Measurements from ENCODE around the gene OGFOD1. TPM values are rescaled to one million over a fixed set of nuclear protein-coding genes. Genes with fewer than 3 reads are reported as not detected.

Gene OGFOD1
- total RNA-seq, 1 experiment from 2014 or later, result 51.6 TPM

GRCh38 chr16:56417138-56417537 lies 34.2 kb upstream of the OGFOD1 start:
- no peak overlapping the region for H3K9ac ChIP-seq (ENCODE audit: low read length)
- no peak overlapping the region for H3K4me3 ChIP-seq (replicated peaks in 1 of 2; ENCODE audit: low read depth in 1 of 2, low read length in 2 of 2)
- no peak for TF ChIP-seq SRF (IDR thresholded peaks at IDR 0.05; ENCODE audit: low read depth)
- TF ChIP-seq ZFX (IDR thresholded peaks at IDR 0.05), result no peak
- no peak for ATAC-seq
- H3K36me3 ChIP-seq (ENCODE audit: control insufficient read depth in 1 of 2, insufficient read depth in 2 of 2, low read length in 2 of 2), result no peaks in the 10 kb centered on the region; a peak in 1 of 4 replicates
- ChIA-PET RAD21 (ENCODE audit: low non-redundant PET in 1 of 2, low total read pairs in 2 of 2, uncharacterized antibody in 2 of 2, unreplicated experiment in 2 of 2) (no interaction called here), POLR2A (no interaction called here), CTCF (no interaction called here)
- peaks cover 71% of the 10 kb centered on the region for H3K79me2 ChIP-seq (ENCODE audit: insufficient read depth, low read length)
- intact Hi-C loops (cut with micrococcal nuclease), result no loop called here
- no peaks in the 10 kb centered on the region for H3K9me2 ChIP-seq (ENCODE audit: insufficient read depth)
- no peak overlapping the region for H3K27ac ChIP-seq (ENCODE audit: low read depth, low read length)
- H3K4me1 ChIP-seq (ENCODE audit: control insufficient read depth in 1 of 2, insufficient read depth in 2 of 2, low read length in 2 of 2), result peaks cover 15 to 31% of the 10 kb centered on the region in 2 experiments
- DNase-seq (ENCODE audit: low read depth, low spot score), result no peak
- no peak overlapping the region for H2AFZ ChIP-seq (ENCODE audit: low read depth, low read length, poor library complexity, severe bottlenecking)
- no peaks in the 10 kb centered on the region for H4K20me1 ChIP-seq (ENCODE audit: insufficient read depth)
- no peak overlapping the region for H3K4me2 ChIP-seq (ENCODE audit: low read length)
- no TSS peak for BruUV-seq (replicated peaks)
- no peaks in the 10 kb centered on the region for H3K27me3 ChIP-seq (ENCODE audit: insufficient read depth, low read length)
- H3K9me3 ChIP-seq (ENCODE audit: control insufficient read depth in 1 of 2, insufficient read depth in 1 of 2, low read depth in 1 of 2, low read length in 2 of 2), result no peaks in the 10 kb centered on the region

- peaks cover 88% of the 10 kb centered on the region for H3K79me2 ChIP-seq (ENCODE audit: insufficient read depth, low read length)
- intact Hi-C loops (cut with micrococcal nuclease), result no loop called here
- H3K4me1 ChIP-seq (ENCODE audit: control insufficient read depth in 1 of 2, insufficient read depth in 2 of 2, low read length in 2 of 2), result peaks cover 18 to 51% of the 10 kb centered on the region in 2 experiments
- H3K36me3 ChIP-seq (ENCODE audit: control insufficient read depth in 1 of 2, insufficient read depth in 2 of 2, low read length in 2 of 2), result no peaks in the 10 kb centered on the region
- POLR2A ChIA-PET, result interaction anchor here (0.6 kb wide), 1 partner anchor 11 kb away, joined by 3 read pairs; no protein-coding TSS in a partner anchor
- H2AFZ ChIP-seq (ENCODE audit: low read depth, low read length, poor library complexity, severe bottlenecking), result no peak overlapping the region
- H3K9ac ChIP-seq (ENCODE audit: low read length), result no peak overlapping the region
- RAD21 ChIA-PET (ENCODE audit: low non-redundant PET in 1 of 2, low total read pairs in 2 of 2, uncharacterized antibody in 2 of 2, unreplicated experiment in 2 of 2), result no interaction called here
- BruUV-seq (replicated peaks), result no TSS peak
- no peak for DNase-seq (ENCODE audit: low read depth, low spot score)
- H3K9me2 ChIP-seq (ENCODE audit: insufficient read depth), result no peaks in the 10 kb centered on the region
- ATAC-seq, result no peak
- TF ChIP-seq ZBTB33 (IDR thresholded peaks at IDR 0.05; ENCODE audit: extremely low read depth, insufficient replicate concordance, low read length) (no peak), EZH2 (IDR thresholded peaks at IDR 0.05) (no peak), CTCF (IDR thresholded peaks at IDR 0.05 in 2 of 3, conservative IDR thresholded peaks at IDR 0.05 in 1 of 3; ENCODE audit: borderline replicate concordance in 1 of 3, insufficient read depth in 1 of 3, low read depth in 2 of 3, low read length in 2 of 3) (peak in 1 of 3 experiments; percentile 26; a peak in 1 of 6 replicates), MAX (IDR thresholded peaks at IDR 0.05) (0 out of 2 replicates have a peak, but pooled peaks have one; percentile 8)
- H3K27ac ChIP-seq (ENCODE audit: low read depth, low read length), result no peak overlapping the region
- CTCF ChIA-PET, result interaction anchor here (1.7 kb wide), 1 partner anchor 19 kb away, joined by 3 read pairs; no protein-coding TSS in a partner anchor
- no peaks in the 10 kb centered on the region; the same call in 1 of the 2 replicates for H4K20me1 ChIP-seq (ENCODE audit: insufficient read depth)
- no peak overlapping the region for H3K4me3 ChIP-seq (replicated peaks in 1 of 2; ENCODE audit: low read depth in 1 of 2, low read length in 2 of 2)
- no peaks in the 10 kb centered on the region for H3K9me3 ChIP-seq (ENCODE audit: control insufficient read depth in 1 of 2, insufficient read depth in 1 of 2, low read depth in 1 of 2, low read length in 2 of 2)
- H3K4me2 ChIP-seq (ENCODE audit: low read length), result peak overlapping the region; percentile 18
- H3K27me3 ChIP-seq (ENCODE audit: insufficient read depth, low read length), result no peaks in the 10 kb centered on the region
Measured at GRCh38 chr16:56419740-56420548, 31.4 kb upstream of the OGFOD1 start.

Data from HCT116 (cell line).